HS-27A (cell line): ENCODE measurements around the gene ZSCAN20.
"Not testable (repeated sequence)": the region's sequence is repeated elsewhere in the genome, so short reads cannot be mapped to it uniquely, and the experiment has no call there.

Experiments
- DNase-seq: peaks from one replicate; pipeline ENCODE4 v3.0.0-alpha.2; 2012; ENCODE audit warnings: low read depth, missing footprints

The ZSCAN20 gene

DNA sequence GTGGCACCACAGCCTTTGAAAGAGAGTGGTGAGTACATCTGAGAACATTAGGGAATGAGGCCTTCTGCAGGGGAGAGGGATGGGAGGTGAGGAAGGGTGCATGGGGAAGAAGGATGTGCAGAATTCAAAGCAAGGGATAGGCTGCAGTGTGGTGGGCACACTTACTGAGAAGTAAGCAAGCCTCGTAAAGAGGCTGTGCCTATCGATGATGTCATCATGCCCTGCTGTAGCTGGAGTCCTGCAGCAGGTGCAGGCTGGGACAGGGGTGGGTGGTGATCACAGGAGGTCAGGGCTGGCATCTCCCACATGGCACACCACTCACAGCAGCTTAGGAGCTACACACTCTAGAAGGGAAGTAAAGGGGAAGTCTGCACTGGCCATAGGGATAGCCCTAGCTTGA is 16.2 kb downstream of the ZSCAN20 start:
- no peak for DNase-seq

DNA sequence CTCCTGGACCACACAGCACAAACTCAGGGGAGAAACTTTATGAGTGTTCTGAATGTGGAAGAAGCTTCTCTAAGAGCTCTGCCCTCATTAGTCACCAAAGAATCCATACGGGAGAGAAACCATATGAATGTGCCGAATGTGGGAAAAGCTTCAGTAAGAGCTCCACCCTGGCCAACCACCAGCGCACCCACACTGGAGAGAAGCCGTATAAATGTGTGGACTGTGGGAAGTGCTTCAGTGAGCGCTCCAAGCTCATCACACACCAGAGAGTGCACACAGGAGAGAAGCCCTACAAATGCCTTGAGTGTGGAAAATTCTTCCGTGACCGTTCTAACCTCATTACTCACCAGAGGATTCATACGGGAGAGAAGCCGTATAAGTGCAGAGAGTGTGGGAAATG is 22.5 kb downstream of the ZSCAN20 start:
- DNase-seq, result no peak

DNA sequence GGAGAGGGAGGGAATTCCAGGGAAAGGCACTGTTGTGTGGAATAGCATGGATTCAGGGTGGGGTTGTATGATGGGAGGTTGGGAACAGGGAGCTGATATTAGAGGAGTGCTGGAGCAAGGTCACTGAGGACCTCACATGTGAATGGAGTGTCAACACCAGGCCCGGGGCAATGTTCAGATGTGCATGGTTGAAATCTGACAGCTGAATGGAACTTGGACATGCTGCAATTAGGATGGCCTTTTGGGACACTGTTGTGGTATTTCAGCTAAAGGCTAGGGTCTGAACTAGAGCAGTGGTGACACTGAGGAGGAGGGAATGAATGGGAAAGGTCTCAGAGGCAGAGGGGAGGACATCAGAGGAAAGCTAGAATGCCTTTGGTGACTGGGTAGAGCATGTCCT is 25.0 kb downstream of the ZSCAN20 start:
- no peak for DNase-seq

DNA sequence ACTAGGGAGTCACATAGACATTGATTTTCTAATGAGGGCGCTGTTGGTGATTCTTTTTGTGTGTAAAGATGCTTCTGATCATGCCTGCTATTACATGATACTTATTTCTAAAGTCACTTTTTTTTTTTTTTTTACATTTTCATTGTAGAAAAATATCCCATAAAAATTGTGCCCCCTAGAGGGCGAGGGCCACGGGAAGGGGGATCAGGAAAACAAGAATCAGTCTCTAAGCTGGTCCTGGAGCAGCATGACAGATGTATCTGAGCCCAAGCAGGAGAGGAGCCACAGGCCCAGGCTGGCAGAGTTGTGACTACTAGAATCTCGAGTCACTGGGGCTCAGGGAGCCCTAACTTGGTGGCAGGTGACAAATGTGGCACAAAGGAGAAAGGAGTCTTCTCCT is 28.1 kb downstream of the ZSCAN20 start:
- DNase-seq, result no peak

DNA sequence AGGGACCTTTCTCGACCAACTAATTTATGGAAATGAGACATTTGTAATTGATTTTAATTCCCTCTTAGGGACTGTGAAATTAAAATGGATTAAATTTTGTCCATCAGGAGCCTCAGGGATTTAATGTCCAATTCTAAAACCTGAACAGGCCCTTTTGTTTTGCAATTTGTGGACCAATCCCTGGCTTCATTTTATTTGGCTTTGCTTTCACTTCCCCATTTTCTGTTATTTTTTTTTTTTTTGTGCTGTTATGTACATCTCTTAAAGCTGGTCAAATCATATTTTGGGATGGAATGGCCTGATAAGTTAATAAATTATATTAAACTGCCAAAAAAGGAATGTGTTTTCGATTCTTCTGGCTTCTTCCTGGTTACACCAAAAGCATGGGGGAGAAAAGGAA is 28.9 kb downstream of the ZSCAN20 start:
- no peak for DNase-seq

DNA sequence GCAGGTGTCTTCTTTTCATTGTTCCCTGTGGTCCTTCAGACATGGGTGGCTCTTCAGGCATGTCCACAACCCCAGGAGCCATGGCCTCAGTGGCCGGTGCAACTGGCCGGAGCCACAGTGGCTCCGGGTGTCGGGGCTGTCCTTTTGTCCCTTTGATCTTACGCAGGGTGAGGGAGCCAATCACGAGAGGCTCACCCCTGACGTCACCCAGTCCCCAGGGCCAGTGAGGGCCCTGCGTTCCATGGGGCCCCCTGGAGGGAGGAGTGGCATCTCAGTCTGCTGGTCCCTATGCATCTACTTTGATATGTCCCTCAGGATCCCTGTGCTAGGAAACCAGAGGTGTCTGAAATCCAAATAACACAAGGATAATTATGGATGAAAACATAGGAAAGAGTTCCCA is 29.3 kb downstream of the ZSCAN20 start:
- no peak for DNase-seq

DNA sequence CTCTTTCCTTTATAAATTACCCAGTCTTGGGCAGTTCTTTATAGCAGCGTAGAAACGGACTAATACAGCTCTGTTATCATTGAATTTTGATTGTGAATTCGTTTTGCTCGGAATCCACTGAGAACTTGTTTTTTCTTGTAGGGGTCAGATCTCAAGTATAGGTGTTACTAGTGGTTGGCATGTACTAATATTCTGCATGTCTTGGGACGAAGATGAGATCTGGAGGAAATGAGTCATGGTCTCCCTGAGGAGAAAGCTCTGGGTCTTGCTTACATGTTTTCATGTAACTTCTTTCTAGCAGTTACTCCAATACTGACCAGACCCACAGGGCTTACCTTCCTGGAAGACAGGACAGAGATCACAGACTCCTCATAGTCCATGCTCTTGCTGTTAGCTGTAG is 30.3 kb downstream of the ZSCAN20 start:
- no peak for DNase-seq

DNA sequence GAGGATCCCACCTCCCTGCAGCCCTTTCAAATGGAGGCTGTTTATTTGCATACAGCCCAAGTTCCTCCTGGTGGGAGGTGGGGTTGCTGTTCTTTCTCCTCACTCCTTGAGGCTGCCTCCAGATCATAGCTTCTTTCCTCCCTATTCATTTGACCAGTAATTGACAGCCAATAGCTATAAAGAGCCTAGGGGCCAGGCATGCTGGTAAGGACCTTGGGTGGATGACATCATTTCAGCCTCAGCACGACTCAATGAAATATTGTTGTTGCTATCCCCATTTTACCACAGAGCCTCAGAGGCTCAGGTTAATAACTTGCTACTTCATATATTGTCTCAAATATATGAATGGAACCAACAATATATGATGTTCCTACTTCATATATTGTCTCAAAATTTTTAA is 31.1 kb downstream of the ZSCAN20 start:
- no peak for DNase-seq

DNA sequence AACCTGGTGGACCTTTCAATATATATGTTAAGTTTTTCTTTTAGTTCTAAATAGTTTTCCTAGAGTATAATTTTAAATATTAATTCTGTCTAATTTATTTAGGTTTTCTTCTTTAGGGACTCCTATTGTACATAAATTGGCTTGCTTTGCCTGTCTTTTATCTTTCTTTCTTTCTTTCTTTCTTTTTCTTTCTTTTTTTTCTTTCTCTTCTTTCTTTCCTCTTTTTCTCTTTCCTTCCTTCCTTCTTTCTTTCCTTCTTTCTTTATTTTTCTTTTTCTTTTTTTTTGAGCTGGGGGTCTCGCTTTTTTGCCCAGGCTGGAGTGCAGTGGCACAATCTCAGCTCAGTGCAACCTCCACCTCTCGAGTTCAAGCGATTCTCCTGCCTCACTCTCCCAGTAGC is 35.2 kb downstream of the ZSCAN20 start:
- DNase-seq, result no peak

DNA sequence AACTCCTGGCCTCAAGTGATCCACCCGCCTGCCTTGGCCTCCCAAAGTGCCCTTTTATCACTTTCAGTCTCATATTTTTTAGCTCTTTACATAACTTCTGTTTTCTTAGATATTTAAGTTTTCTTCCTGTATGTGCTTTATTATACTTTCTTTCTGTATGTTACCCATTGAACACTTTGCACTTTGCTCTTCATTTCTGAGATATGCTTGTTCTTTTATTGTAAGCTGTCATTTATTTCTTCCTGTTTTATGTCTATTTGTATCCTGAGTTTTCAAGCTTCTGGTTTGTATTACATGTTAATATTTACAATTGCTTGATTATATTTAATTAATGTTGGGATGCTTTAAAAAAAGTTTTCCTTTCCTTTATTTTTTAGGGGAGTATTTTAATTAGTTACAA is 35.7 kb downstream of the ZSCAN20 start:
- DNase-seq, result no peak

DNA sequence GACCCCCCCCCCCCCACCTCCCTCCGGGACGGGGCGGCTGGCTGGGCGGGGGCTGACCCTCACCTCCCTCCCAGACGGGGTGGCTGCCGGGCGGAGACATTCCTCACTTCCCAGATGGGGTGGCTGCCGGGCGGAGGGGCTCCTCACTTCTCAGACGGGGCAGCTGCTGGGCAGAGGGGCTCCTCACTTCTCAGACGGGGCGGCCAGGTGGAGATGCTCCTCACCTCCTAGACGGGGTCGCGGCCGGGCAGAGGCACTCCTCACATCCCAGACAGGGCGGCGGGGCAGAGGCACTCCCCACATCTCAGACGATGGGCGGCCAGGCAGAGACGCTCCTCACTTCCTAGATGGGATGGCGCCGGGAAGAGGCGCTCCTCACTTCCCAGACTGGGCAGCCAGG is 36.8 kb downstream of the ZSCAN20 start:
- DNase-seq, result not testable (repeated sequence)

DNA sequence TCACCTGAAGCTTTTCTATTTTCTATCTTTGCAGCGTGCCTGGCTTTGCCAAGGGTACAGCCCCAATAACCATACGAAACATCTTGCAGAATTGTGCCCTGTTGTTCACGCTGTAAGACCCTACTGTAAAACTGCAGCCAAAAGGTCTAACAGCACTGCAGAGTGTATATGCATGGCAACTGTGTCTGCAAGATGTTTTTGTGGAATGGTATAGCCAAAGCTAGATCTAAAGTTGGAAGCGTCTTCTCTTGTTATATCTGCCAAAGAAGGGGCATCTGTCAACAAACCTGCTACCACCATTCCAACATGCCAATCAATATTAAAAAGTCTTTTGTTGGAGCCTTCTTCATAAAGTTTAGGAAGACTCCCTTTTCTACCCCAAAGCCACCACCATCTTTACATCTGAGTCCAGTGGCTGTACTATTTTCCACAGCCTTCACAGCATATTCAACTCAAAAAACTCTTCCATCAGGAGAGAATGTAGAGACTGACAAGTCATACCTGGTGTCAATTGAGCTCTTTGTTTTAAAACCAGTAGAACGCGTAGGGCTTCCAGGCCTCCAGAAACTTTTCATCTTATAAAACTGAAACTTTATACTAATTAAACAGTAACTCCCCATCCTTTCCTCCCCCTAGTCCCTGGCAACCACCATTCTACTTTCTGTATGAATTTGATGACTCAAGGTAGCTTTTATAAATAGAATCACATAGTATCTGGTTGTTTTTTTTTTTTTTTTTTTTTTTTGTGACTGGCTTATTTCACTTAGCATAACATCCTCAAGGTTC is 40.0 kb downstream of the ZSCAN20 start:
- no peak for DNase-seq

DNA sequence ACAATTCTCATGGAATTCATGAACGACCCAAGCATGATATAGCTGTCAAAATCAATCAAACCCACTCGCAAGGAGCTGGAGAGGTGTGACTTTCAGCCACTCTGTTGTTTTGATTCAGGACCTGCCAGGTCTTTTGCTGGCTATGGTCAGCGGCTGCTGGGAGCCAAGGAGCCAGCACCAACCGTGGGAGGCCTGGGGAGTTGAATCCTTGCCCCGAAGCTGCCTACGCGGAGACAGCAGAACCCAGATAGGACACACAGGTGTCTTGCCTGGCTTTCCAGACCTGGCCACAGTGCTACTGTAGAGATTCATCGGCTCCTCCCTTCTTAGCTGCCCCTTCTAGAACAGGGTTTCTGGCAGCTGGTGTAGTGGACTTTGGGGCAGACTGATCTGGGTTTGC is 42.7 kb downstream of the ZSCAN20 start:
- DNase-seq, result no peak

DNA sequence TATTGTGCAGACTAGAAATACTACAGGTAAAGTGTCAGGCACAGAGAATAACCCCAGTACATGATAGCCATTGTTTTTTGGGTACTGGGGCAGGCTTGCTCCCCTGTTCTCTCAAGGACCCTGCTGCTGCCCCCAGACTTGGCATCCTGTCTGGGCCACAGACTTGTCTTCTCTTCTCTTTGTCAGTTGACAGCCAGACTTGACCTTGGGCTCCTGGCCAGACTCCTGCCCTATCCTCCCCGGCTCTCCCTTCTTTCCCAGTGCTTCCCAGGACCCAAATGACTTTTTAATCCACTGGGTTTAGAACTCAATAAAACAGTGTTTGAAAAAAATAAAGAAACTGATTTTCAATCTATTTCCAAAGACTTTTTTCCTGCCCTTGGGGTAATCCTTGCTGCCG is 43.2 kb downstream of the ZSCAN20 start:
- DNase-seq, result no peak

DNA sequence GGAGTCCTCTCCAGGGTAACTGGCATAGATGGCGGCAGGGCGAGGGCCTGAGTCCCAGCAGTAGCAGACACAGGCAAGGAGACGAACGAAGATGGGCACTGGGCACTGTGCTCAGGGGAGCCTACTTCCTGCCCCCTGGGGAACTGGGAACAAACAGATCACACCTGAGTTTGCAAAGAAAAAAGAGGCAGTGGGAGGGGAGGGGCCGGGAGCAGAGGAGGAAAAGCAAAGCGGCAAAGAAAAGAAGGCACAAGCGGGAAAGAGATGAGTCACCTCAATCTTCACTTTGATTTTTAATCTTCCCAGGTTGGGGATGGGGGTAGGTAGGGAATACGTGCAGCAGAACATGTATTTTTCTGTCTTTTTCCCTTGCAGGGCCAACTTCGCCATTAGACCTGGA is 44.0 kb downstream of the ZSCAN20 start:
- no peak for DNase-seq

DNA sequence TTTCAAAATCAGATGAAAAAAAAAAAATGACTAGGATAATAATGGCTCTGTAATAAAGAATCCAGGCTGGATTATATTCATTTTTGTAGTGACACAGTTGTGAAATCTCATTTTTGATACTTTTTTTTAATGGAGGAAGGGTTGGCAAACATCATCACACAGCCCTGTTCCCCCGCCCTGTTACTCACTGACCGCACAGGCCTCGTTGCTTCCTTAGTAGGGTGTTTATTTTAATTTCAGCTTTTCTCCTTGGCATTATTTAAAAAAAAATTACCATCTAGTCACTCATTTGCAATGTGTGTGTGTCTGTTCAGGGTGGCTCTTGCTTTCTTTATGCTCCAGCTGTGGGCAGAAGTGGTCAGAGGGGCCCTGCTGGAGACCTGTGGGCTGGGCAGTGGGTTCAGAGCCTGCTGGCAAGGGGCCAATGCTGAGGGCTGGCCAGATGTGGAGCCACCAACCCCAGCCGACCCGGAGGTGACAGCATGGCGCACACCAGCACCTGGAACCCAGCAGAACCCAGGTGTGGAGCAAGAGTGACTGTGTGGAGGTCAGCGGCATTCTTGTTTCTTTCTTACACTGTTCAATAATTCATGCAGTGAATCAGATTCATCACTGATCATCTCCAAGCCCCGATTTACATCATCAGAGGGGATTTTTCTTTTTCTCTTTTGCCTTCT is 44.6 kb downstream of the ZSCAN20 start:
- DNase-seq, result no peak

DNA sequence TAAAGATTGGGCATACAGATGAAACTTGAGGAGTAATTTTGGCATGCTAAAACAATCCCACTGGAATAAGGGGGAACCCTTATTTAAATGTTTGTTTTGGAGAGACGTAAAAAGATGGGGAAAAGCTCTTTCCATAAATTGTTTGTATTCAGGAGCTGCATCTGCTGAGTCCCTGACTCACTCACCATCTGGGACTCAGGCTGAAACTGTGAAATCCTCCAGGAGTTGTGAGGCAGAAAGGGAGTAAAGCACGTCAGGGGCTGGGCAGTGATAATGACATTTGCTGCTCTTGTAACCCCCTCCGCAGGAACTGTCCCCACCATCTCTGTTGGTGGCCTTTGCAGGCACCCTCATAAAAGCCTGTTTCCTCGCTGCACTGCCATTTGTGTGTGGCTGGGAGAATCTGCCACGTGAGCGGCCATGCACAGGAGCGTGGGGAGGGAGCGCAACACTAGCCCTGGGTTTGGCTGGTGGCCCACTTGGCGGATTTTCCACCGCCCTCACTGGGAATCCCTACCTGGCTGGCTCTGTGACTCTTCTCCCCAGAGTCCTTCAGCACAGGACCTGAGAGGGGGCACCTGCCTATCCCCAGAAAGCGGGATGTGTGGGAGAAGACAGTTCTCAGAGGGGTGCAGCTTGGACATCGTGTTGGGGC is 45.3 kb downstream of the ZSCAN20 start:
- DNase-seq, result no peak

DNA sequence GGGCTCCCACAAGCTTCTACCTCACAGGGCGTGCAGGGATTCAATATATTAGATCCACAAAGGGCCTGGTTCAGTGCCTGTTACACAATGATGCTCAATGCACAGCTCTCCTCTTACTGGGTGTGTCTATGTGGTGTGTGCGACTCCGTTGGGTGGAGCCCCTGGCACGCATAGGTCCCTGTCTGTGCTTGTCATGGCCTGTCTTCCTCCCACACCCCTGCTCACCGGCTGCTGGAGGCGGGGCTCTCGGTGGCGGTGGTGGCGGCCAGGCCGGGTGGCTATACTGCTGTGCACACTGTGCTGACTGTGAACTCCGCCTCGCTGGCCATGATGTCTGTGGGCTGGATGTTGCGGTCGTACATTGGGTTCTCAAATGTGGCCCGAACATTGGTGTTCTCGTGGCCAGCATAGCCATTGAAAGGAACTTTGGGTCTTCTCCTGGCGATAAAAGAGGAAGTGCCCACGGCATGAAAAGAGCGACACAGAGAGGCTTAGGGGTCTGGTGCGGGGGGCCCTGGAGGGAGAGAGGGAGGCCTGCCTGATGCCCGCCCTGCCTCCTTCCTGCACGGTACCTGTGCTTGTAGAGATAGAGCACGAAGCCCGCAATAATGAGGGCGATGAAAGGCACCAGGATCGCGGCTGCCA is 46.9 kb downstream of the ZSCAN20 start:
- DNase-seq, result no peak

DNA sequence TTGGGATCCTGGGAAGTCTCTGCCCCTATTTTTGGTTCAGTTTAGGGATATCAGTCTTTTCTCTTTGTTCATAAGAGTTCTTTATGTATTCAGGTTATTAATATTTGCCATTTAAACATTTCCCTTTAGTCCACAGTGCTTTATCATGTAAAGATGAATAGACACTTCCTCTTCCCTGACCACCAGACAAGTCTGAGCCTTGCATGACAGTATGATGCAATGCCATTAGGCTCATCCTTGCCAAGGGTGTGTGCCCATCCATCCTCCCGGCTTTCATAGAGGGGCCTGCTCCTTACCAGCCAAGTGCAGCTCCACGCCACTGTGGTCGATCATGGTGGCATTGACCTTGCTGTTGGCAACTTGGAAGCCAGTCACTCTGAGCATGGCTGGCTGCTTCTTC is 52.1 kb downstream of the ZSCAN20 start:
- DNase-seq, result no peak

DNA sequence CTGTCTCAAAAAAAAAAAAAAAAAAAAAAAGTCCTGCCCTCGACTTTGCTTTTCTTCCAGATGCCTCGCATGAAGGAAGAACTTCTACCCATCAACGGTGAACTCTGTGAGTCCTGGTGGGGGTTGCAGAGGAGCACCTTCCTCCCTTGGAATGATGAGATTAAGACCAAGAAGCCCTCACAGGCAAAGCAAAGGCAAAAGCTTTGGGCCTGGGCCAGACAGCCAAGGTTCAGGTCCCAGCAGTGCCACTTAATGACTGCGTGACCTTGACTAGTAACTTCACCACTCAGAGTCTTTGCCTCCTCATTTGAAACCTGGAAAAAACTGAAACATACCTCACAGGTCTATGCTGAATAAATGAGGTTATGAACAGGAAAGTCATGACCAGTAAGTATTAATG is 55.5 kb downstream of the ZSCAN20 start:
- no peak for DNase-seq

DNA sequence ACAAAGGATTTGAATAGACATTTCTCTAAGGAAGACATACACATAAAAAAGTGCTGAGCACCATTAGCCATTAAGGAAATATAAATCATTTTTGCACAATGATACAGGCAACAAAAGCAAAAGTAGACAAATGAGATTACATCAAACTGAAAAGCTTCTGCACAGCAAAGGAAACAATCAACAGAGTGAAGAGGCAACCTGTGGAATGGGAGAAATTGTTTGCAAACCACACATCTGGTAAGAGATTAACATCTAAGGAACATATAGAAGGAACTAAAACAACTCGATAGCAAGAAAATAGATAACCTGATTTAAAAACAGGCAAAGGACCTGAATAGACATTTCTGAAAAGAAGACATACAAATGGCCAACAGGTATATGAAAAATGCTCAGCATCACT is 57.5 kb downstream of the ZSCAN20 start:
- DNase-seq, result no peak

DNA sequence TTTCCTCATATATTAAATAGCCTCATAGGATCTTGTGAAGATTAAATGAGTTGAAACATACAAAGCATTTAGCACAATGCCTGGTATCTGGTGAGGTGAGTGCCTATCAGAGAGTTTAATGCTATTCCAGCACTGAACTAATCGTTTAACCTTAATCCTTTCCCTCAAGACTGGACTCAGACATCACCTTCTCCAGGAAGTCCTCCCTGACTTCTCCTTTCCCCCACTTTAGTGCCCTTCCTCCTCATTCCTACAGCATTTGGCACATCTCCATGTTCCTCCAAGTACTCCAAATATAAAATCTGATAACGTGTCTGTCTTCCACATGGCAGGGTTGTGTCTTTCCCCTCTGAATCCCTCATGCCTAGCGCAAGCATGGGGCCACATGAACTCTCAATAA is 59.8 kb downstream of the ZSCAN20 start:
- no peak for DNase-seq

DNA sequence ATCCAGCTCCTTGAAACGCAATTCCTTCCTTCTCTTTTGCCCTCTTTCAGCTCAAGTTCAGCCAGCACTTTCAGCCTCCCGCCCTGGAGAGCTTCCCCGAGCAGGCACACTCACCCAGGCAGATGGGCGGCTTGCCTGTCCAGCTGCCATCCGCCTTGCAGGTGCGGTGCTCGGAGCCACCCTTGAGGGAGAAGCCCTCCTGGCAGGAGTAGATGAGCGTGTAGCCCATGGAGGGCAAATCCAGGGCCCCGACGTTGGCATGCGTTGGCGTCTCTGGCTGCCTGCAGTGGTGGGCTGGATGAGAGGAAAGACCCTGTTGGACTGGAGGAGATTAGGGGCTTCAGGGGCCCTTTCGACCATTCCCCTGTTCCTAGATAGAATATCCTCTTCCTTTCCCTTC is 60.5 kb downstream of the ZSCAN20 start:
- DNase-seq, result no peak
